Left colon (tissue), 2 donors: ENCODE data around the gene TMEM150B. TPM values are rescaled to one million over a fixed set of nuclear protein-coding genes. Genes with fewer than 3 reads are reported as not detected.

Experiments used
- ATAC-seq: fragments of 200-7000 bp; cut with Tn5 transposase; one replicate; pipeline ENCODE4 v1.9.1; 2020; ENCODE audit warnings: mild to moderate bottlenecking, moderate library complexity
- DNase-seq, 2 donors: peaks; one replicate each; pipeline ENCODE4 v3.0.0-alpha.2; 2020
- intact Hi-C, 2 donors: fragments of 100-400 bp; cut with DNase I in 1 of 2; cut with micrococcal nuclease in 1 of 2; formaldehyde crosslinking; loops; one replicate each; pipeline versions ENCODE4 v1.11.2 to v1.14.0; 2022; cut with DNase I, micrococcal nuclease
- total RNA-seq, 2 donors: library from RNA; stranded (reverse); fragmentation: NEBNext Ultra II Directional; extraction: Animal tissue kit (Norgen Biotek cat#: 25700); gene quantifications; one replicate each; pipeline ENCODE4 v1.2.1, GENCODE V29; 2021
- donor health status: DM: no; HTN: no; CAD: no.
- donor health status: DM: yes; HTN: yes; CAD: no.

Gene TMEM150B
- total RNA-seq, 2 donors from 2014 or later: 50.2 to 54.6 TPM

DNA sequence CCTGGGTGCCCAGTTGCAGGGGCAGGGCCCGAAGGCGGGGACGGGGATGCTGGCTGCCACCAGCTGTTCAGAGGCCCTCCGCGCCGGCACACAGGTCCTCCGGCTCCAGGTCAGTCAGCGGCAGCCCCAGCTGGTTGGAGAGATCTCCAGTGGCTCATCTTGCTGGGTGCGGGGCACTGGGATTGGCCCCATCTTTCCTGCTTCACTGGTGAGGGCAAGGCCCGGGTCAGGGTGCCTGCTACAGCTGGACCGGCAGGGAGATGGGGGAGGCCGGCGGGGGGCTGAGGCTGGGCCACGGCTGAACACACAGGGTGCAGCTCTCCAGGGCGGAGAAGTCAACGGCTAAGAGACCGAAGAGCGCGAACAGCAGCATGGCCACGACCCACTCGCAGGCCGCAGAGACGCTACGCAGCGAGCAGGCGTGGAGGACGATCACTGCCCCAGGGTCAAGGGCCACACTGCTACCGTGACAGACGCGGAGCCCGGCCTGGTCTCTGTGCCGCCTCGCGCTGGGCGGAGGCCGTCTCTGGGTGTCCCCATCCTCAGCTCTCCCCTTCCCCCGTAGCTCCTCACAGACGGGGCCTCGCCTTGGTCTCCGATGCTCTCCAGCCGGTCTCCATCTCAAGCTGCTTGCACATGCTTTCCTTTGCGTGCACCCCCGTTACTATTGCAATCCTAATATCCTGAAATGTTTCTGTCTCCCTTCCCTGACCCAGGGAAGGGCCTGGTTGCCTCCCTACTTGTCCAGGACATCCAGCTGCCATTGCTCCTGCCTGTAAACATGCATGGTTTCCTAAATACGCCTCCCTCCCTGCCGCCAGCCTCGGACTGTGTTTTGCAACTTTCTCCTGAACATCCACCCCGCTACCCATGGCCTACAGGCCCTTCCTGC, 12.3 kb downstream of the TMEM150B start:
- no peak for DNase-seq
- intact Hi-C loops: no loop called here
- peak; percentile 11 for ATAC-seq

DNA sequence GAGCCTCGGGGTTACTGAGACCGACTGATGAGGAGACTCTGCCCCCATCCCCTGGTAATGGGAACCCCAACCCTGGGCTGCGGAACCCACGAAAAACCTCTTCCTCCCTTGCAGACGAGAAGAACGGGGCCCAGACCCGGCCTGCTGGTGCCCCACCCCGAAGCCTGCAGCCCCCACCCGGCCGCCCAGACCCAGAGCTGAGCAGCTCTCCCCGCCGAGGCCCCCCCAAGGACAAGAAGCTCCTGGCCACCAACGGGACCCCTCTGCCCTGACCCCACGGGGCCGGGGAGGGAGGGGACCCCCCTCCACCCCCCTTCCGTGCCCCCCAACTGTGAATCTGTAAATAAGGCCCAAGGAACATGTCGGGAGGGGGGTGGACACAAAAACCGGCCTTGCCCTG, 13.3 kb downstream of the TMEM150B start:
- no peak for DNase-seq
- intact Hi-C loops: no loop called here
- ATAC-seq: no peak

DNA sequence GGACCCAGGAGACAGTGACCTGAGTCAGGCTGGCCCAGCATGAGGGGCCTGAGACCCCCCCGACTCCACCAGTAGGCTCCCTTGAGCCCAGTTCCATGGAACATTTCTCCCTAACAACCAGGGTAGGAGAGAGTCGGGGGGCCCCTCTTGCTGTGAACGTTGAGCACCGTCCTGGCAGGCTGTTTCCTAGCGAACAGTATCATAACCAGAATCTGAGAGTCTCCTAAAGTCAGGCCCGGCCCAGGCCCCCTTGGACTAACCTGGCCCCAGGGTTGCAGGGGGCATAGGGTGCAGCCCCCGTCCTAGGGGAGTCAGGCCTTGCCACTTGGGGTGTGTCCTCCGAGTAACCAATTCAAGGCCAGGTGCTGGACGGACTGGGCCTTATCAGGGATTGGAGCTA, 13.7 kb downstream of the TMEM150B start:
- no peak for DNase-seq
- intact Hi-C loops: no loop called here
- ATAC-seq: no peak

DNA sequence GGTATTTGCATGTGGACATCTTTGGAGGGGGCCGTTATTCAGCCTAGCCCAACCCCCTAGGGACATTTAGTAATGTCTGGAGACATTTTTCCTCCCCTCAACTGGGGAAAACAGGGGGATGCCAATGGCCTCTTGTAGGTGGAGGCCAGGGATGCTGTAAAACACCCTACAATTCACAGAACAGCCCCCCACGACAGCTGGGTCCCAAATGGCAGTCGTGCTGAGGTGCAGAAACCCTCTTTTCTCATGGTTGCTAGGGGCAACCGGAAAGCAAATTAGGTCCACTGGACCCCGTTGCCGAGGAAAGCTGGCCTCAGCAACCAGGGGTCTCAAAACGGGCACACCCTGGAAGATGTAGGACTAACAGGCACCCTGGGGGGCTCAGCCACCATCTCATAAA, 14.6 kb downstream of the TMEM150B start:
- intact Hi-C loops: no loop called here

DNA sequence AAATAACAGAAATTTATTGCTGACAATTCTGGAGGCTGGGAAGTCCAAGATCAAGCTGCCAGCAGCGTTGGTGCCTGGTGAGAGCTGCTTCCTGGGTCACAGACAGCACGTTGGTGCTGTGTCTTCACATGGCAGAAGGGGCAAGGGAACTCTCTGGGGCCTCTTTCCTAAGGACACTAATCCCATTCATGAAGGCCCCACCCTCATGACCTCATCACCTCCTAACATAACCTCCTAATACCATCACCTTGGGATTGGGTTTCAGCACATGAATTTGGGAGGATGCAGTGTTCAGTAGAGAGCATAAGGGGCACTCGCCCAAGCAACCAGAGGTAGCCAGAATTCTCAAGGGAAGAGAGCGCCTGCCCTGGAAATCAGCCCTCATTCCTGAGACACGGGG, 15.7 kb downstream of the TMEM150B start:
- intact Hi-C loops: loop anchor here in 1 of 2 donors (10.0 kb wide), 1 partner anchor 65 kb away; the partner anchor contains the start of genes IL11 and TMEM190
- no peak for DNase-seq
- ATAC-seq: peak; percentile 14

More for the DNA sequence above, 14.6 kb downstream of the TMEM150B start:
- ATAC-seq: no peak
- no peak for DNase-seq

DNA sequence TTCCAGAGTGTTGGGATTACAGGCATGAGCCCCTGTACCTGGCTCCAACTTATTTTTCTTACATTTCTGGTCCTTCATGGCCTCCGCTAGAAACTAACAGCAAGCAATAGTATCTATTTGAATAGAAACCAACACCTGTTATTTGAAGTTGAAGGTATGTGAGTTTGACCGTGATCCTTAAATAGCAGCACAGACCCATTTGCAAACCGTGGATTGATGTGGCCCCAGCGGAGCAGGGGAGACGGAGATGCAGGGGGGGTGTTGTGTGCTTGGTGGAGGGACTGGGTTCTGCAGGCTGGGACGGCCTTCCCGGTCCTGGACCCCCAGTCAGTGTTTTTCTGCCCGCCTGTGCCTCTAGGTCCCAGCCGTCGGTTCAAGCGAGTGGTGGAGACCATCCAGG, 16.9 kb downstream of the TMEM150B start:
- ATAC-seq: no peak
- no peak for DNase-seq
- intact Hi-C loops: loop anchor here in 1 of 2 donors (10.0 kb wide), 1 partner anchor 67 kb away; the partner anchor contains the start of genes IL11 and TMEM190

DNA sequence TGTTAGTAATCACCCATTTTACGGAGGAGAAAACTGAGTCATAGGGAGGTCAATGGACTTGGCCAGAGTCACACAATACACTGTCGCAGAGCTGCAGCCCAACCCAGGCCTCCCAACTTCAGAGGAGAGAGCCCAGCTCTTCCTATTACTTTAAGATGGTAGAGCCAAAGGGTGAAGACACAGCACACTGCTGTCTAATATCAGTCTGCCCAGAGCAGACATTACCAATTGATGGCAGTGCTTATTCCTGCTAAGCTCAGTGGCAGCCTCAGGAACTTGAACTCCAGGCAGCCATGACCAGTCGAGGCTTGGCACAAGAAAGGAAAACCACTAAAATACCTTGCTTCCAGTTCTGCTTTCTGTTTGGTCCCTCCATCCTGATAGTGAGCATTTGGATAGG, 18.4 kb downstream of the TMEM150B start:
- intact Hi-C loops: loop anchor here in 1 of 2 donors (10.0 kb wide), 1 partner anchor 68 kb away; the partner anchor contains the start of genes IL11 and TMEM190
- ATAC-seq: no peak
- DNase-seq: no peak

DNA sequence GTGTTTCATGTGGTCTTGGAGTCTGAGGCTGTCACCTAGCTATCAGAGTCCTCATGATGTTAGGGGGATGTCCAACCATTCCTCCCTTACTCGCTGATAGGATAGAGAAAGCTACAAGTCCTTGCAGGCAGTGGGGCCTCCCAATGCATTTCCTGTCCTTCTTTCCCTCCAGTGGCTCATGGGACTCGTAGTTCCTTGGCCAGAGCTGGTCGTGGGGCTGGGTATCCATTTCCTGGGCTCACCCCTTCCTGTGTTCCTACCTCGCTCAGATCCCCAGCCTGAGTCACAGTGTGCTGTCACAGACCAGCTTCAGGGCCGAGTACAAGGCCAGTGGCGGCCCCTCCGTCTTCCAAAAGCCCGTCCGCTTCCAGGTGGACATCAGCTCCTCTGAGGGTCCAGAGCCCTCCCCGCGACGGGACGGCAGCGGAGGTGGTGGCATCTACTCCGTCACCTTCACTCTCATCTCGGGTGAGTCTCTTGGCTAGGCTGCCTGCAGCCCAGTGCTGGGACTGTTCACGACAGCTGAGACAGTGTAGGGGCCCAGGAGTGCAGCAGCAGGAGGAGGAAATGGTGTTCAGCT, 19.1 kb downstream of the TMEM150B start:
- DNase-seq: no peak
- intact Hi-C loops: loop anchor here in 1 of 2 donors (10.0 kb wide), 1 partner anchor 69 kb away; the partner anchor contains the start of genes IL11 and TMEM190
- no peak for ATAC-seq

DNA sequence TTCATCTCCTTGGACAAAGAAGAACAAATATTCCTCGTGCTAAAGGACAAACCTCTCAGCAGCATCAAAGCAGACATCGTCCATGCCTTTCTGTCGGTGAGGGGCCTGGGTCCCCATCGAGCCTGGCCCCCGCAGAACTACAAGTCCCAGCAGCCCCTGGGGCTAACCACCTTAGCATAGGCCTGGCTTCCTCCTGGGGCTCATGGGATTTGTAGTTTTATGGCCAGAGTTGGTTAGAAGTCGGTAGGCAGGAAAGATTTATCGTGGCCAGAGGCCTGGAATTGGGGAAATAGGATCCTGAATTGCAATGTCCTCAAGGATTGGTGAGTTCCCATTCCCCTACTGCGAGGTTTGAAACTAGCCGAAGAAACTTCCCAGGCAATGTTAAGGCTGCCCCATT, 19.6 kb downstream of the TMEM150B start:
- intact Hi-C loops: loop anchor here in 1 of 2 donors (10.0 kb wide), 1 partner anchor 69 kb away; the partner anchor contains the start of genes IL11 and TMEM190
- ATAC-seq (peak; percentile 54), DNase-seq (peak in 1 of 2 donors; percentile 45)

DNA sequence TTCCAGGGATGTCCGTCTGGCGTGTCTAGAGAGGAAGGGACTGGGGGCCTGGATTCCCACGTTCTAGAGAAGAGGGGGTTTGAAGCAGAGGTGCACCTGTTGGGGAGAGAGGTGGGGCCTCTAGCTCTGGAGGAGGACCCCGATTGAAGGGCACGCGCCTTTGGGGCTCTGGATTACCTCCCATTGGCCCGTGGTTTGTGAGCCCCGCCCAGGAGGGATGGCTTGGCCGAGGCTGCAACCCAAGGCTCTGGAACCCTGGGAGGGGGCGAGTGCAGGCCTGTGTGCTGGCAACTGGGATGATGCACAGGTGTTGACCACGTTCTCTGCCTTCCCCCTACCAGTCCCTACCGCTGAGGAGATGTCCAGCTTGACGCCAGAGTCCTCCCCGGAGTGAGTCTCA, 20.2 kb downstream of the TMEM150B start:
- ATAC-seq: no peak
- intact Hi-C loops: loop anchor here in 1 of 2 donors (10.0 kb wide), 1 partner anchor 70 kb away; the partner anchor contains the start of genes IL11 and TMEM190
- no peak for DNase-seq

DNA sequence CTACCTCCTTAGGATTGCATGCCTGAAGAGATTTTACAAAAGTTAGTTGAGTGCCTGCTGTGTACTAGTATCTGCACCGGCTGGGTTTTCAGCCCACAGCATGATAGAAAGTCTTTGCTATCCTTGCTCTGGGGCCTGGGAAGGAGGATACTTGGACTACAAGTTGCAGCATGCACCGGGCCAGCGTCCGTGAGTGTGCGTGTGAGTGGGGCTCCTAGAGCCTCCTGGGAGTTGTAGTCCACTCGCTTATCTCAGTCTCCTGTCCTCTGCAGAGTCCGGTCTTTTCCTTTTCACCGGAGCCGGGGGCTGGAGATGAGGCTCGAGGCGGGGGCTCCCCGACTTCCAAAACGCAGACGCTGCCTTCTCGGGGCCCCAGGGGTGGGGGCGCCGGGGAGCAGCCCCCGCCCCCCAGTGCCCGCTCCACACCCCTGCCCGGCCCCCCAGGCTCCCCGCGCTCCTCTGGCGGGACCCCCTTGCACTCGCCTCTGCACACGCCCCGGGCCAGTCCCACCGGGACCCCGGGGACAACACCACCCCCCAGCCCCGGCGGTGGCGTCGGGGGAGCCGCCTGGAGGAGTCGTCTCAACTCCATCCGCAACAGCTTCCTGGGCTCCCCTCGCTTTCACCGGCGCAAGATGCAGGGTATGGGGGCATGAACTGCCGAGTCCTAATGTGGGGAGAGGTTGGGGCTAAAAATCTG, 20.7 kb downstream of the TMEM150B start:
- ATAC-seq (peak; percentile 67), DNase-seq (peak in 1 of 2 donors; percentile 56)
- intact Hi-C loops: loop anchor here in 1 of 2 donors (10.0 kb wide), 1 partner anchor 70 kb away; the partner anchor contains the start of genes IL11 and TMEM190

DNA sequence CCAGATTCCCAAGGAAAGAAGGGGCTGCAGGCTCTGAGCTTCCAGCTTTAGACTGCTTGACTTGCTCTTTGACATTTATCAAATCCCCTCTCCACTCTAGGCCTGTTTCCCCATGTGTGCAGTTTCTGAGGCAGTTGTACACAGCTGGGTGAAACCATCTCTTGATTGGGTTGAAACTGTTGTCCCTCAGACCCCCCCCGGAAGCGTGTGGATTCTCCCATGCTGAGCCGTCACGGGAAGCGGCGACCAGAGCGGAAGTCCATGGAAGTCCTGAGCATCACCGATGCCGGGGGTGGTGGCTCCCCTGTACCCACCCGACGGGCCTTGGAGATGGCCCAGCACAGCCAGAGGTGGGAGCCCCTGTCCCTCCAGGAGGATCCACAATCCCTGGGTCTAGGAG, 21.7 kb downstream of the TMEM150B start:
- intact Hi-C loops: loop anchor here in 1 of 2 donors (10.0 kb wide), 1 partner anchor 71 kb away; the partner anchor contains the start of genes IL11 and TMEM190
- DNase-seq (no peak), ATAC-seq (no peak)

DNA sequence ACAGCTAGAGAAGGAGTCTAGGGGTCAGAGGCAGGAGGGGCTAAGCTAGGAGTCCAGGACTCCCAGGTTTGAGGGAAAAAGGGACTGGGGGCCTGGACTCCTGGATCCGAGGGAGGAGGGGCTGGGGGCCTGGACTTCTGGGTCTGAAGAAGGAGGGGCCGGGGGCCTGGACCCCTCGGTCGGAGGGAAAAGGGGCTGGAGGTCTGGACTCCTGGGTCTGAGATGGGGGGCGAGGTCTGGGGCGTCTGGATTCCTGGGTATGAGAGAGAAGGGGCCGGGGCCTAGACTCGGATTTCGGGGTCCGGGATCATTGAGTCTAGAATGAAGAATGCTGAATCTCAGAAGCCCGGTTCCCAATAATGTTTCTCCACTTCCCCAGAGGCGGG, 22.8 kb downstream of the TMEM150B start:
- DNase-seq (no peak), ATAC-seq (no peak)
- intact Hi-C loops: loop anchor here in 1 of 2 donors (10.0 kb wide), 1 partner anchor 72 kb away; the partner anchor contains the start of genes IL11 and TMEM190

DNA sequence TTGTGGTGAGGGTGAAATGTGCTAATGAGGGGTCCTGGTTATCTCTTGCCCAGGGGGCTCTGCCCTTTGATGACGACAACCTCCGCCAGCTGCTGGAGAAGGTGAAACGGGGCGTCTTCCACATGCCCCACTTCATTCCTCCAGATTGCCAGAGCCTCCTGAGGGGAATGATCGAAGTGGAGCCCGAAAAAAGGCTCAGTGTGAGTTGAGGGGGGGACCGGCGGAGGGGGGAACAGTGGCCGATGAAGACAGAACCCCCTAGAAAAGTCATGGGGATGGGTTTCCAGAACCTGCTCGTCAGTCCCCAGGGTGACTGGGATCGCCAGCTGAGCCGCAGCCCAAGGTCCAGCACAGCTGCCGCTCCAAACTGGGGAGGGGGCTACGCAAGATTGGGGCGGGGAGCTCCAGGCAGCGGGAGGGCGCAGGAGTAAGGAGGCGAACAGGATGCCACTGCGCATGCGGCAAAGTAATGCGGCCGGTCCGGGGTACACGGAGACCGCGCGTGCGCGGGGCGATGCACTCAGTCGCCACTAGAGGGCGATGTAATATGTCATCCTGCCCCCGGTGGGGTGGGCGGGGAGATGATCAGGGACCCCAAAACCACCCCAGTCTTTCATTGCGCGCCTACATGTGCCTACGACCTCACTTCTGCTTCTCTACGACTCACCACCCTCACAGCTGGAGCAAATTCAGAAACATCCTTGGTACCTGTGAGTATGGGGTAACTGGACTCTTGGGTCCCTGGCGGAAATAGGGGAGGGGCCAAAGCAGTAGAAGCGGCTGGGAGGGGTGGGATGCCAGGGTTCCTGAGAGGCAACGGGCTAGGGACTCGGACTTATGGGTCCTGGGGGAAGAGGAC, 23.5 kb downstream of the TMEM150B start:
- ATAC-seq (peak; percentile 82), DNase-seq (peak; percentile 82 to 94)
- intact Hi-C loops: loop anchor here in 1 of 2 donors (10.0 kb wide), 1 partner anchor 73 kb away; the partner anchor contains the start of genes IL11 and TMEM190

DNA sequence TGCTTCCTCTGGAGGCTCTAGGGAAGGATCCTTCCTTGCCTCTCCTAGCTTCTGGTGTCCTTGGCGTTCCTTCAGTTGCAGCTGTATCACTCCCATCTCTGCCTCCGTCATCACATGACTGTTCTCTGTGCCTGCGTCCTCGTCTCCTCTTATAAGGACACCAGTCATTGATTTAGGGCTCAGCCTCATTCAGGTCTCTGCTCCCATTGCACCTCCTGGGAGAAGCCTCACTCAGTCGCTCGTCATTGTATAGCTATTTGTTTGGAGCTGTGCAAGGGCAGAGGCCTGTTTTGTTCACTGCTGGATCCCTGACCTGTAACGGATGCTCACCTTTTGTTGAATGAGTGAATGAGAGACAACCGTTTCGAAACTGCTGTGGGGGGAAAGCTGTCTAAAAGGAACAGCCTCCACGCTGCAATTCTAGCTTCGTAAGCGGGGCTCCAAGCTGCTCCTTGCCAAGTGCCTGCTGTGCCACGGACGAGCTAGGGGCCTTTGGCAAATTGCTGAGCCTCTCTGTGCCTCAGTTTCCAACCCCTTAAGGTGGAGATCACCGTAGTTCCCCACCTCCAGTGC, 24.2 kb downstream of the TMEM150B start:
- DNase-seq: no peak
- intact Hi-C loops: loop anchor here in 1 of 2 donors (10.0 kb wide), 1 partner anchor 74 kb away; the partner anchor contains the start of genes IL11 and TMEM190
- no peak for ATAC-seq

DNA sequence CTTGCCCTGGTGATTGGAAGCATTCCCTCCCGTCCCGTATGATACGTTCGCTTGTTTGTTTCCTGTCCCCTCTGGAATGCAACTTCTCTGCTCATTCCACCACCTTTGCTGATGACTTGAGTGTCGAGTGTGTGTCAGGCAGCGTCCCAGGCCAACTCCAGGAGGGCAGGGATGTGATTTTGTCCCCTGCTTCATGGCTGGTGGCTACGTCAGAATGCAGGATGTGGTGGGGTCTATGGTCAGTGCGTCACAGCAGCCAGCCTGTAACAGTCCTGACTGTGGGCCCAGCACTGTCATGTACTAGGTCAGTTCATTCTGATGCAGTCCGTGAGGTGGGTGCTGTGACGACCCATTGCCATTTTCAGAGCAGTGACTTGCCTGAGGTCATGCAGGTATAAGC, 25.1 kb downstream of the TMEM150B start:
- ATAC-seq (no peak), DNase-seq (no peak)
- intact Hi-C loops: loop anchor here in 1 of 2 donors (10.0 kb wide), 1 partner anchor 75 kb away; the partner anchor contains the start of genes IL11 and TMEM190

DNA sequence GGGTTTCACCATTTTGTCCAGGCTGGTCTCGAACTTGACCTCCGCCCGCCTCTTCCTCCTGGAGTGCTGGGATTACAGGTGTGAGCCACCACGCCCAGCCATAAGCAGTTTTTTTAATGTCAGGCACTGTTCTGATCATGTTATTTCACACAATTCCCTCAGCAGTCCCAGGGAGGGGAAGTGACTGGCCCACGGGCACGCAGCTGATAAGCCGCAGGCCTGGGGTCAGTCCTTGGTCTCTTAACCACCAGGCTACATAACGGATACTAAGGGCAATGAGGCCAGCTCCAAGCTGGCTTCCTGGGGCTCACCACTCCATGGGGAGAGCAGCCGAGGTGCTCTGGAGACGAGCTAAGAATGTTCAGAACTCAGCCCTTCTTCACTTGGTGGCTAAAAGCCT, 27.9 kb downstream of the TMEM150B start:
- DNase-seq (no peak), ATAC-seq (no peak)
- intact Hi-C loops: no loop called here
